Hepatocyte (in vitro differentiated cells): ENCODE data around the gene C1QB.

Experiments used
- CTCF ChIP-seq: fragments of 200-600 bp; sonication (generic); IDR thresholded peaks from 2 replicates; pipeline ENCODE4 v1.5.1; 2016; ENCODE audit warnings: antibody characterized with exemption, mild to moderate bottlenecking; ENCODE audit not compliant: poor library complexity
- EZH2 ChIP-seq: fragments of 200-600 bp; sonication (generic); IDR thresholded peaks from 2 replicates; pipeline ENCODE4 v1.6.1; 2016; ENCODE audit warnings: antibody characterized with exemption, mild to moderate bottlenecking, borderline replicate concordance

GRCh38 chr1:22661880-22662279 lies 8.8 kb downstream of the C1QB start:
- TF ChIP-seq CTCF (no peak), EZH2 (no peak)
